Spleen (tissue), 11 donors: ENCODE results near the gene NT5C3A. TPM values are rescaled to one million over a fixed set of nuclear protein-coding genes. Genes with fewer than 3 reads are reported as not detected.

Experiments
- DNase-seq: peaks from one replicate; pipeline ENCODE4 v3.0.0-alpha.2; 2020
- H3K27ac ChIP-seq, 8 donors: fragments of 200-600 bp; sonication (generic) in 7 of 8; 1 replicate in 4 of 8; 2 replicates in 4 of 8; pipeline versions ENCODE4 v1.5.0 to v1.8.0; 2016 to 2021; ENCODE audit warnings: inconsistent platforms in 4 of 8, mild to moderate bottlenecking in 4 of 8, moderate library complexity in 1 of 8
- H3K27me3 ChIP-seq, 7 donors: fragments of 200-600 bp; sonication (generic) in 6 of 7; replicated peaks in 1 of 7; 1 replicate in 4 of 7; 2 replicates in 3 of 7; pipeline versions ENCODE4 v1.5.0 to v1.8.0; 2016 to 2021; ENCODE audit warnings: inconsistent platforms in 3 of 7, mild to moderate bottlenecking in 1 of 7
- H3K36me3 ChIP-seq, 6 donors: fragments of 200-600 bp; sonication (generic) in 5 of 6; 1 replicate in 4 of 6; 2 replicates in 2 of 6; pipeline versions ENCODE4 v1.5.0 to v1.8.0; 2016 to 2021; ENCODE audit warnings: inconsistent platforms in 2 of 6
- H3K4me1 ChIP-seq, 6 donors: fragments of 200-600 bp; sonication (generic) in 5 of 6; 1 replicate in 3 of 6; 2 replicates in 3 of 6; pipeline versions ENCODE4 v1.5.0 to v1.8.0; 2016 to 2021; ENCODE audit warnings: inconsistent platforms in 3 of 6
- H3K4me3 ChIP-seq, 8 donors: fragments of 200-600 bp; sonication (generic) in 7 of 8; 1 replicate in 4 of 8; 2 replicates in 4 of 8; pipeline versions ENCODE4 v1.5.0 to v1.8.0; 2016 to 2021; ENCODE audit warnings: inconsistent platforms in 4 of 8, mild to moderate bottlenecking in 4 of 8, moderate library complexity in 2 of 8
- H3K9me3 ChIP-seq, 8 donors: fragments of 200-600 bp; sonication (generic) in 7 of 8; 1 replicate in 4 of 8; 2 replicates in 4 of 8; pipeline versions ENCODE4 v1.5.0 to v1.8.0; 2016 to 2021; ENCODE audit warnings: inconsistent platforms in 4 of 8
- CTCF ChIP-seq, 11 experiments: fragments of 200-600 bp in 7 of 11; fragments of 450-650 bp in 4 of 11; sonication (generic) in 4 of 11; IDR thresholded peaks in 8 of 11; conservative IDR thresholded peaks in 3 of 11; 1 replicate in 7 of 11; 2 replicates in 4 of 11; pipeline versions ENCODE4 v1.4.0 to v1.8.0; 2016 to 2021; ENCODE audit warnings: antibody characterized with exemption in 11 of 11, inconsistent platforms in 4 of 11, mild to moderate bottlenecking in 1 of 11
- POLR2A ChIP-seq, 3 donors: fragments of 450-650 bp; IDR thresholded peaks; one replicate each; pipeline ENCODE4 v1.5.1; 2017; ENCODE audit warnings: antibody characterized with exemption in 3 of 3, mild to moderate bottlenecking in 1 of 3
- POLR2AphosphoS5 ChIP-seq, 3 donors: sonication (generic); formaldehyde crosslinking; IDR thresholded peaks; one replicate each; pipeline ENCODE4 v1.5.1; 2017; ENCODE audit warnings: antibody characterized with exemption in 3 of 3
- WGBS, 5 donors: extraction: QIAGEN DNeasy Blood & Tissue Kit in 3 of 5; methylation state at CpG; one replicate each; pipeline versions ENCODE4 v1.1.5 to v1.1.7; 2013 to 2018; 5-methylcytosine and 5-hydroxymethylcytosine counted together
- intact Hi-C: fragments of 100-400 bp; cut with DNase I; formaldehyde crosslinking; loops from one replicate; pipeline ENCODE4 v1.15.0; 2023; ENCODE audit warnings: low total_unique reads
- polyA plus RNA-seq, 3 donors: library from polyadenylated mRNA; stranded (reverse); fragments of 200-250 nt; gene quantifications; one replicate each; pipeline ENCODE4 v1.2.1, GENCODE V29; 2013
- total RNA-seq, 7 donors: library from RNA; depleted of rRNA in 3 of 7; stranded (reverse); fragments of >200 nt in 3 of 7; fragmentation: NEBNext Ultra II Directional in 4 of 7; extraction: Animal tissue kit (Norgen Biotek cat#: 25700) in 4 of 7; gene quantifications; one replicate each; pipeline versions ENCODE4 v1.1.0 to v1.2.1, GENCODE V29; 2016 to 2021
- donor health status: healthy with polysubstance abuse.
- donor health status: DM: no; HTN: no; CAD: no; lungs with moderate emphysema.
- donor health status: DM: no; HTN: no; CAD: no.
- donor health status: Bipolar disorder and iron deficiency.
- donor health status: healthy.
- donor health status: DM: no; HTN: no; CAD: no.
- donor health status: DM: yes; HTN: yes; CAD: no.

Gene NT5C3A
- total and polyA plus RNA-seq, 10 donors, result 30.5 to 81.8 (median 43.9) TPM

GRCh38 chr7:33041631-33042428 lies 20.7 kb downstream of the NT5C3A start:
- H3K27ac ChIP-seq, result peak overlapping the region in 7 of 8 donors; percentile 60 to 85 (median 81)
- intact Hi-C loops, result no loop called here
- peaks cover 37 to 100% (median 67%) of the 10 kb centered on the region in 6 donors for H3K4me1 ChIP-seq
- H3K36me3 ChIP-seq, result no peaks in the 10 kb centered on the region
- no peak for DNase-seq
- 82 to 90% (median 86%) methylated on average over 8 of the region's 8 CpGs for WGBS, 5 donors
- TF ChIP-seq POLR2A (IDR thresholded peaks at IDR 0.05) (no peak), CTCF (IDR thresholded peaks at IDR 0.05 in 8 of 11, conservative IDR thresholded peaks at IDR 0.05 in 3 of 11) (no peak), POLR2AphosphoS5 (IDR thresholded peaks at IDR 0.05) (no peak)
- H3K27me3 ChIP-seq, result no peaks in the 10 kb centered on the region
- no peaks in the 10 kb centered on the region for H3K9me3 ChIP-seq
- no peak overlapping the region for H3K4me3 ChIP-seq

DNA sequence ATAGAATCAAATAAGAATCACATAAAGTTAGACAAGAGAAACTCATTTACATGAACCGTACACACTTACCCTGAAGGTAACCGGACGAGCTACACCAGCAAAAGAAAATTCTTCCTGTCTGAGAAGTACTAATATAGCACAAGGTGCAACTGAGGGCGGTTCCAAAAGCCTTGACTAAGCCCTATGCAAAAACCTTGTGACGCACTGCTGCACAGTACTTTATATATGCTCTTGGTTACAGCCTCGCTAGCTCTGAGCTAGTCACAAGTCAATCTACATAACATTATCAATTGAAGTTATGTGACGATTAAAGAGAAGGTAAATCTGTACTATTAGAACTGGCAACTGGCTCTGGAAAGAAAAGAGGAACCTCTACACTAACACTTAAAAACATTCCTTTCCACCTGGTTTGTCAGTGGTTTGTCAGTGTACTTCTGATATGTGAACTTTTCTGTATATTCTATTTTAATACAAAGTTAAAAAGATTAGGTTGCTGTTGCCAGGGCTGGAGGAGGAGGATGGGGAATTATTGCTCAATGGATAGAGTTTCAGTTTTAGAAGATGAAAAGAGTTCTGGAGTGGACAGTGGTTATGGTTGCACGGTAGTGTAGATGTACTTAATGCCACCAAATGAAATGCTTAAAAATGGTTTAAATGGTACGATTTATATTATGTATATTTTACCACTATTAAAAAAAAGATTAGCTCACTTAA lies 21.6 kb downstream of the NT5C3A start:
- intact Hi-C loops, result no loop called here
- Histone ChIP-seq H3K36me3 (no peaks in the 10 kb centered on the region), H3K4me1 (peaks cover 37 to 98% (median 64%) of the 10 kb centered on the region in 6 donors), H3K27ac (peak overlapping the region; percentile 60 to 85 (median 80)), H3K27me3 (no peaks in the 10 kb centered on the region), H3K9me3 (no peaks in the 10 kb centered on the region), H3K4me3 (peak overlapping the region in 7 of 8 donors; percentile 9 to 70 (median 37))
- TF ChIP-seq CTCF (IDR thresholded peaks at IDR 0.05 in 8 of 11, conservative IDR thresholded peaks at IDR 0.05 in 3 of 11), result no peak
- peak in 1 of 3 donors; percentile 21 for TF ChIP-seq POLR2A (IDR thresholded peaks at IDR 0.05)
- TF ChIP-seq POLR2AphosphoS5 (IDR thresholded peaks at IDR 0.05), result peak in 1 of 3 donors; percentile 94
- DNase-seq, result no peak
- 10 to 20% (median 13%) methylated on average over 9 of the region's 9 CpGs for WGBS, 5 donors

DNA sequence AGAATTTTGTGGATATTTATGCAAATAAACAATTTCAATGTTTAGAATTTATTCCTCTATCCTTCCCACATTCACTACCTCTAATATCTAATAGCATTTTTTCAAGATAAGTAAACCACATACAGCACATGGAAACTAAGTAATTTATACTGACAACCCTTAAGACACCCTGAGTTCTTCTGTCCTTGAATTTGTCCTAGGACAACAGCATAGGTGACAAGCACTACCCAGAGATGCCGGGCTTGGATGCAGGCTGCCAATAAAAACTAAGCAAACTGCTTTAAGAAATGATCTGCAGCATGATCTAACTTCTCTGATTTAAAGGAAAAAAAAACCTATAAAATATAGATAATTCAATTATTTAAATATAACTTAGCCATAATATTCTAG lies 22.7 kb downstream of the NT5C3A start:
- Histone ChIP-seq H3K27me3 (no peaks in the 10 kb centered on the region), H3K27ac (peak overlapping the region; percentile 60 to 85 (median 80)), H3K9me3 (no peaks in the 10 kb centered on the region), H3K4me1 (peaks cover 33 to 91% (median 59%) of the 10 kb centered on the region in 6 donors), H3K36me3 (peaks cover 0 to 9% (median under 1%) of the 10 kb centered on the region in 6 donors), H3K4me3 (peak overlapping the region; percentile 33 to 70 (median 37))
- WGBS, 5 donors, result 30 to 69% (median 54%) methylated on average over 1 of the region's 1 CpG
- TF ChIP-seq CTCF (IDR thresholded peaks at IDR 0.05 in 8 of 11, conservative IDR thresholded peaks at IDR 0.05 in 3 of 11) (no peak), POLR2AphosphoS5 (IDR thresholded peaks at IDR 0.05) (no peak), POLR2A (IDR thresholded peaks at IDR 0.05) (no peak)
- no peak for DNase-seq
- intact Hi-C loops, result no loop called here
